GM18517 (cell line): Measurements from ENCODE around the gene PALD1.
"Not testable (repeated sequence)": the region's sequence is repeated elsewhere in the genome, so short reads cannot be mapped to it uniquely, and the experiment has no call there.

ENCODE experiments used
- ATAC-seq: cut with Tn5 transposase; IDR thresholded peaks from one replicate; pipeline ENCODE4 v1.9.1; 2021; ENCODE audit warnings: mild to moderate bottlenecking, moderate library complexity; ENCODE audit not compliant: unreplicated experiment

Gene PALD1

GRCh38 chr10:70568781-70569495 lies 90.4 kb downstream of the PALD1 start:
- ATAC-seq, result no peak

DNA sequence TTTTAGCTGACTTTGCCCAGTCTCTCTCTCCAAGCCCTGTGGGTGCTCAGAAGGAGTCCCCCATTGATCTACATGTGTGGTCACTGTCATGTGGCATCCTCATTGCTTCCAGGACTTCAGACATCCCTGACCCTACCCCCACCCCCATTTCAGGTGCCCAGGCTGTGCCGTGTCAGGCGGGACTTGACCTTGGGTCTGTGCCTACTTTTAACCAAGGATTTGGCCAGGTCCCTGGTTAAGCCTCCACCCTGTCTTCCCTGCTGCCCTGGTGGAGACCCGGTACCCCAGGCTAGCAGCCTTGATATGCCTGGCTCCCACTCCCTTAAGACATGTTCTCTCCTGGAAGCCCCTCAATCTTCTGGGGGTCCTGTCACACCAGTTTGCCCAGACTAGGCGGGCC lies 92.7 kb downstream of the PALD1 start:
- ATAC-seq, result no peak

- ATAC-seq, result no peak
Observed at GRCh38 chr10:70571636-70572439, 93.3 kb downstream of the PALD1 start.

DNA sequence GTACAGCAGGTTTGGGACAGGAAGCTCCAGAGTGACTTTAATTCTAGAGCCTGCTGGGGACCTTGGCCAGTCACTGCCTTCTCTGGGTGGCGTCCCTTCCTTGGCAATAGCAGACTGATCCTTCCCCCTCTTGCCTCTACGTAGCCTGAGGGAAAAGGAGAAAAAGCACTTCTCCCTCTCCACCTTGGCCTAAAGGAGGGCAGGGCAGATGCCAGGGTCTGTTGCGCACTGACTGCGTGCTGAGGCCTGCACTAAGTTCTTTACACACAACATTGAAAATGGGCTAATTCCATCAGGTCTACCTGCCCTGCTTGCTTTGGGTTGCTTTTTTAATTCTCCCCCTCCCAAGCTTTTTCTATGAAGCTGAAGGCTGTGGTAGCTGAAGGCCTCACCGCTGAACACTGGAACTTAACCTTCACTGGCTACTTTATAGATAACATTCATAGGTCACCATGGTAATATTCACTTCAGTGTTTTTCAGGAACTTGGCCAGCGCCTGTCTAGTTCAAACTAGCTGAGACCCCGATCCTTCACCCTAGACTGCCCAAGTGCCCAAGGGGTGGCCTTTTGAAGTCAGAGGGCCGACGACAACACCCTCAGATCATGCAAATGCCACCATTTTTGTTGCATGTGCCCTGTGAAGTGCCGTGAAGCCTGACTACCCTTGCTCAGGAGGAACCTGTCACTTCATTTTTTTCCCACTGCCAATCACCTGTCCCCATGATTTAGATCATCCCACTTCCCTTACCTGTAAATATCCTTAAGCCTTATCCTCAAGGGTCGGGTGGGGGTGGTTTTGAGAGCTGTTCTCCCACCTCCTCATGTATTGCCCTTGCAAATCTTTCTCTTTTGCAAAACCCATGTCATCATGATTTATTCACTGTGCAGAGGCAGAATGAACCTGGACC lies 95.3 kb downstream of the PALD1 start:
- no peak for ATAC-seq

- no peak for ATAC-seq
Observed at GRCh38 chr10:70575486-70575873, 96.9 kb downstream of the PALD1 start.

DNA sequence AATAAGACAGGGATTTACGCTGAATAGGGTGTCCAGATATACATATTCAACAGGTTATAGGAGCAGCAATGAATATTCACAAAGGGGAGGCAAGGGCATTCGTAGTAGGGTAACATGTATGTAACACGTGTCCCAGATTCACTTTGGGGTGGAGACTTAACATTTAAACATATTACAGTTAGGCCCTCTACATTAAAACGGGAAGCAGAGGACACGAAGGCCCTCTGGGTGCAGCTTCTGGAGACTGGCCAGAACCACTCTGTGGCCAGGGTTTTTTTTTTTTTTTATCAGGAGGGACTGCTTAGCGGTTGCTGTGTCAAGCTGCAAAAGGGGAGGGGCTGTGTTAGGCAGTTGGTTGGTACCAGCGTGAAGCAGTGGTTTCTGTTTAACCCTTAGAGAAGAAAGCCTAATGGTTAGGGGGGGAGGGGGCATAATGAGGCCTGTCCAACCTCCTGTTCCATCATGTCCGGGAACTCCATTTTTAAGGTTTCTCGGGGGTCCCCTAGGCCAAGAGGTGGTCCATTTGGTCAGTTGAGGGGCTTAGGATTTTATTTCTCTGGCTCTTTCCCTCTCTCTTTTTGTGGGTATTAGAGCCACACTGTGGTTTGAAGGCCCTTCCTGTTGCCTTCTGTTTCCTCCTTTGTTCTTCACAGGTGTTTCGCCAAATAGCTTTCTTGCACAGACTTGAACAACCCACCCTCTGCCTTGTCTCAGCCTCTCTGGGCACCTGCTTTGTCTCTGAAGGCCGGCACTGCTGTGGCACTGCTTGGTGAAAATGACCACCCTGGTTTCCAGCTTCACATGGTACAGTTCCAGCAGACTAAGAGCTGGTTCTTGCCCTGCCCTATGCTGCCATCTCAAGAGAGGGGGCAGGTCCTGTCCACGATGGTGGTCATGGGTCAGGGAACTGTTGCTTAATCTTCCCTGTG lies 97.6 kb downstream of the PALD1 start:
- peak; percentile 58 for ATAC-seq

DNA sequence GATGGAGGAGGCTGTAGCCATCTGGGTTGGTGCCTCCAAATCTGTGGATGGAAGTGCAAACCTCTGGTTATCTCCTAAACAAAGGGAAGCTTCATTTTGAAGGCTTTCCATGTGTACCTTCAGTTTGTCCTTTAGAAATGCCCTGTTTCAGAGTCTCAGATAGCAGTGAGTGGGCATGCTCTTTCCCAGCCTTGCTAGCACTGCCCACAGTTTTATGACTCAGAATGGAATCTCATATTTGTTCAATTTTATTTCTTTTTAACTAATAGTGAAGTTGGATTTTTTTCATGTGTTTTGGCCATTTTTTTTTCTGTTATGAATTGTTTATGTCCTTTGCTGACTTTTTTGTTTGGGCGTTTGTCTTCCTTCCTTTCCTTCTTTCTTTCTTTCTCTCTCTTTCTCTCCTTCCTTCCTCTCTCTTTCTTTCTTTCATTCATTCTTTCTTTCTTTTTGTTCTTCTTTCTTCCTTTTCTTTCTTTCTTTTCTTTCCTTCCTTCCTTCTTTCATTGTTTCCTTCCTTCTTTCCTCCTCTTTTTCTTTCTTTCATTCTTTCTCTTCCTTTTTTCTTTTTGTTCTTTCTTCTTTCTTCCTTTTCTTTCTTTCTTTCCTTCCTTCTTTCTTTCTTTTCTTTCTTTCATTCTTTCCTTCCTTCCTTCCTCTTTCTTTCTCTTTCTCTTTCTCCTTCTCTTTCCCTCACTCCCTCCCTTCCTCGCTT lies 98.4 kb downstream of the PALD1 start:
- peak; percentile 4 for ATAC-seq

- peak; percentile 62 for ATAC-seq
Observed at GRCh38 chr10:70578371-70578947, 99.9 kb downstream of the PALD1 start.

GRCh38 chr10:70579234-70580002 lies 100.9 kb downstream of the PALD1 start:
- ATAC-seq, result no peak

DNA sequence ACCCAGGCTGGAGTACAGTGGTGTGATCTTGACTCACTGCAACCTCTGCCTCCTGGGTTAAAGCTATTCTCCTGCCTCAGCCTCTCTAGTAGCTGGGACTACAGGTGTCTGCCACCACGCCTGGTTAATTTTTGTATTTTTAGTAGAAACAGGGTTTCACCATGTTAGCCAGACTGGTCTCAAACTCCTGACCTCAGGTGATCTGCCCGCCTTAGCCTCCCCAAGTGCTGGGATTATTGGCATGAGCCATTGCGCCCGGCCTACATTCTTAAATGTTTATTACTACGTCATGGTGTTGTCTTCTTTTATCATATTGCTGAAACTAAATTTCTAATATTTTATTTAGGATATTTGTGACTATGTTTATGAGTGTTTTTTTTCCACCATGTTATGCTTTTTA lies 102.6 kb downstream of the PALD1 start:
- ATAC-seq, result not testable (repeated sequence)

DNA sequence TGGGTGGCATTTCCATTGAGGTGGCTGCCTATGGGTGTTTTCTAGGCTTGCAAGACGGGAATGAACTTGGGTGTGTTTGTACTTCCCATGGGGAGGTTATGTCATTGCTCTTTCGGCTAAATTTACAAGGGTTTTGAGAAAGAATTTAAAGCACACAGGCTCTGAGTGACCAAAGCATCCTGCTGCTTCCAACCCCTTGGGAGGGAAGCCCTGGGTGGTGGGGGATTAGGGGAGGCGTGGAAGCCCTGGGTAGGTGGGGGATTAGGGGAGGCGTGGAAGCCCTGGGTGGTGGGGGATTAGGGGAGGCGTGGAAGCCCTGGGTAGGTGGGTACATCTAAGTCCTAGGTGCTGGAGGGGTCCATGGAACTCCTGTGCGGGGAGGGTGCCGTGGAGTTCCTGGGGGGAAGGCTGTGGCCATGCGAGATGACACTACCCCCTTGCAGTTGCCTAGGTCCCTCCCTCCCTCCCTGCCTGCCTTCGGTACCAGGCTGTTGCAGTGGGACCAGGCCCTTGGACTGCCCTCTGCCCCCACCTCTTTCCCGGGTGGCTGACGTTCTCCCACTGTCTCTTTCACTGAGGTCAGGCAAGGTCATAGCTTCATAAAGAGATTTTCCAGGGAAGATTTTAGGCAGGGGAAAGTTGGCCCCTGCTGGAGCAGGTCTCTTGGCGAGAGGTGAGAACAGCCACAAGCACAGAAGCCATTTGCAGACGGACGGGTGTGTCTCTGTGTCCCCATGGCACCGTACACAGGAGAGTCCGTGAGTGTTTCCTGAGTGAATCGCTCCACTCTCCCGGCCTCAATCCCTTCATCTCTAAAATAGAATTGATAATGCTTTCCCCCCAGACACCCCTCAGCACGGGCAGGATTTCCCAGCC lies 104.5 kb downstream of the PALD1 start:
- no peak for ATAC-seq

DNA sequence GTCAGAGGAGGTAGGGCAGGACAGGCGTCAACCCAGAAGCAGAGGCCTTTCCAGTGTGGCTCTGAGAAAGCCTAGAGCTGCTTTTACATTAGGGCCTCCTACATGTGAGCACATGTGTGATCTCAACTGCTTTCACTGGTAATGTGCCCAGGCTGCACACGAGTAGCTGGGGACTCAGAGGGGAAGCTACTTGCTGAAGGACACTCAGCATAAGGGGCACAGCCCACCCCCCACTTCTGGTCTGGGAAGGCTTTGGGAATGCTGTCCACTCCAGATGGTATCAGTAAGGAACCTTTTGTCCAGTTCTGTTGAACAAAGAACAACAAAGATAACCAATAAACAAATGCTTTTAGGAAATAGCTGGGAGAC lies 105.1 kb downstream of the PALD1 start:
- no peak for ATAC-seq

- ATAC-seq, result no peak
Observed at GRCh38 chr10:70584366-70584765, 105.8 kb downstream of the PALD1 start.

DNA sequence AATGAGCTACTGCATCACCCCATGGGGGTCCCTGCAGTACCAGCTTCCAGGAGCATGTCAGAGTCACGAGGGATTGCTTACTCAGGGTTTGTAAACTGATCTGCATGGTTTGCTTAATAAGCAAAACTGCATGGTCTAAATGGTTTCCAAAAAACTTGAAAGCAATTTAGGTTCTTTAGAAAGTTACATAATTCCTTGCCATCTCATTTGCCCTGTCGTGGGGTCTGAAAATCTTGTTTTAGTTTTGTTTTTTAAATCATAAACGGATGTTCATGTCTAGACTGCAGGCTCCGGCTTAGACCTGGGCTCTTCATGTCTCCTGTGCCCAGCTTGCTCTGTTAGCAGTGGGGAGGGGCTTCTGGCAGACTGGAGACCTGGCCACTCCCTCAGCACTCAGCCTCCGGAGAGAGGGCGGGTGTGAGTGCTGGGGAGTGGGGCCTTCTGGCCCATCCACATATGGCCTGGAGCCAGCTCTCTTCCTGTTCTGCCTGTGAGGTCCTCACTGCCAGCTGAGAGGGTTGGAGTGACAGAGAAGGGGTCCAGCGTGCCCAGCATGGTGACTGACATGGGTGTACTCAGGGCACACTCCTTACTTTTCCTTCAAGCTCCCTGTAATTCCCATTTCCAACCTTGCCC lies 106.5 kb downstream of the PALD1 start:
- ATAC-seq, result no peak

GRCh38 chr10:70585578-70586169 lies 107.1 kb downstream of the PALD1 start:
- ATAC-seq, result no peak

DNA sequence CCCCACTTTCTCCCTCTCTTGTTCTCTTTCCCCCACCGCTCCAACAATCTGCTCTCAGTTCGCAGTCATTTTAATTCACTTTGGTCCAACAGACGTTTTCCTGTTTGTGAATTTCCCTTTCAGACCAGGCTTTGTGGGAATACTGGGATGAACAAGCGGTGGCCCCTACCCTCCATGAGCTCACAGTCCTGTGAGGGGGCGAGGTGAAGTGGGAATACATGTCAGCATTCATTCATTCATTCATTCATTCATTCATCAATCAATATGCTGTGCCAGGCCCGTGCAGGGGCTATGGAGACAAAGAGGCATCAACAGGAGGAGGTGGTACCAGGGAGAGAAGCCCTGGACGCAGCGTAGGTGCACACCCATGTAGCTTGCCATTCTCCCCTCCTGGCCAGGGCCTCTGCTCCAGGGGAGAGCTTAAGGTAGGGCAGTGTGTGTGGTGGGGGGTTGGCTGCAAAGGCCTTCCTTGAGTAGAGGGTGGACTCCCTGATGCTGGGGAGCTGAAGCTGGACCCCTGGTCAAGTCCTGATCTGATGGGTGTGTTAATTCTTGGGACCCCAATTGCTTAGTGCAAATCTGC lies 107.9 kb downstream of the PALD1 start:
- ATAC-seq, result no peak
